ENCODE results near the gene HYAL1. TPM values are rescaled to one million over a fixed set of nuclear protein-coding genes. Genes with fewer than 3 reads are reported as not detected.

HYAL1 gene
- polyA plus RNA-seq, 2 of the 4 experiments (the other 2 are of a cell fraction): 0.62 to 1.1 TPM

- H3K4me2 ChIP-seq: no peak overlapping the region
- FAIRE-seq (no peak), ATAC-seq (no peak), DNase-seq (ENCODE audit: low read depth in 1 of 2, low spot score in 1 of 2) (no peak)
- H3K27ac ChIP-seq: no peak overlapping the region
- no peaks in the 10 kb centered on the region for H3K9me3 ChIP-seq
- WGBS (ENCODE audit: missing lambda C conversion rate): 85% methylated on average over 3 of the region's 10 CpGs
- no peak overlapping the region for H3K4me3 ChIP-seq
- ChIA-PET POLR2A (no interaction called here), CTCF (interaction anchor here (1.5 kb wide), 1 partner anchor 135 kb away, joined by 3 read pairs; no protein-coding TSS in a partner anchor)
- H3K4me1 ChIP-seq: peaks cover 27% of the 10 kb centered on the region
- no peak for TF ChIP-seq ATOH8 (CRISPR knock-in tag; IDR thresholded peaks at IDR 0.05; ENCODE audit: low read depth)
- TF ChIP-seq TFCP2L1 (CRISPR knock-in tag; IDR thresholded peaks at IDR 0.05): no peak
- TF ChIP-seq MAX (IDR thresholded peaks at IDR 0.05): no peak
- no peak for TF ChIP-seq RAD21 (conservative IDR thresholded peaks at IDR 0.05 in 1 of 2, IDR thresholded peaks at IDR 0.05 in 1 of 2)
- no peak for TF ChIP-seq CBX2 (IDR thresholded peaks at IDR 0.05; ENCODE audit: borderline replicate concordance, low read depth)
- TF ChIP-seq POLR2A (IDR thresholded peaks at IDR 0.05; ENCODE audit: low read length): no peak
- TF ChIP-seq ZFP36 (IDR thresholded peaks at IDR 0.05; ENCODE audit: borderline replicate concordance, partially characterized antibody): no peak
- TF ChIP-seq TP53 (CRISPR knock-in tag; IDR thresholded peaks at IDR 0.05): no peak
- no peak for TF ChIP-seq MAZ (IDR thresholded peaks at IDR 0.05; ENCODE audit: borderline replicate concordance, low read depth, low read length)
- TF ChIP-seq, protein P1, sequence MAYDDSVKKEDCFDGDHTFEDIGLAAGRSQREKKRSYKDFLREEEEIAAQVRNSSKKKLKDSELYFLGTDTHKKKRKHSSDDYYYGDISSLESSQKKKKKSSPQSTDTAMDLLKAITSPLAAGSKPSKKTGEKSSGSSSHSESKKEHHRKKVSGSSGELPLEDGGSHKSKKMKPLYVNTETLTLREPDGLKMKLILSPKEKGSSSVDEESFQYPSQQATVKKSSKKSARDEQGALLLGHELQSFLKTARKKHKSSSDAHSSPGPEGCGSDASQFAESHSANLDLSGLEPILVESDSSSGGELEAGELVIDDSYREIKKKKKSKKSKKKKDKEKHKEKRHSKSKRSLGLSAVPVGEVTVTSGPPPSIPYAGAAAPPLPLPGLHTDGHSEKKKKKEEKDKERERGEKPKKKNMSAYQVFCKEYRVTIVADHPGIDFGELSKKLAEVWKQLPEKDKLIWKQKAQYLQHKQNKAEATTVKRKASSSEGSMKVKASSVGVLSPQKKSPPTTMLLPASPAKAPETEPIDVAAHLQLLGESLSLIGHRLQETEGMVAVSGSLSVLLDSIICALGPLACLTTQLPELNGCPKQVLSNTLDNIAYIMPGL (CRISPR knock-in tag; IDR thresholded peaks at IDR 0.05; ENCODE audit: borderline replicate concordance): no peak
- no peak for TF ChIP-seq RCOR1 (IDR thresholded peaks at IDR 0.05; ENCODE audit: low read depth, low read length)
- TF ChIP-seq, protein P2, sequence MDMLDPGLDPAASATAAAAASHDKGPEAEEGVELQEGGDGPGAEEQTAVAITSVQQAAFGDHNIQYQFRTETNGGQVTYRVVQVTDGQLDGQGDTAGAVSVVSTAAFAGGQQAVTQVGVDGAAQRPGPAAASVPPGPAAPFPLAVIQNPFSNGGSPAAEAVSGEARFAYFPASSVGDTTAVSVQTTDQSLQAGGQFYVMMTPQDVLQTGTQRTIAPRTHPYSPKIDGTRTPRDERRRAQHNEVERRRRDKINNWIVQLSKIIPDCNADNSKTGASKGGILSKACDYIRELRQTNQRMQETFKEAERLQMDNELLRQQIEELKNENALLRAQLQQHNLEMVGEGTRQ (IDR thresholded peaks at IDR 0.05): no peak
- TF ChIP-seq RFX5 (IDR thresholded peaks at IDR 0.05): no peak
- no peak for TF ChIP-seq HES2 (IDR thresholded peaks at IDR 0.05)
- no peak for TF ChIP-seq JUN (IDR thresholded peaks at IDR 0.05)
- no peak for TF ChIP-seq CHD2 (IDR thresholded peaks at IDR 0.05; ENCODE audit: low read length, partially characterized antibody)
Measured at GRCh38 chr3:50330330-50330729, 27.0 kb upstream of the HYAL1 start.

DNA sequence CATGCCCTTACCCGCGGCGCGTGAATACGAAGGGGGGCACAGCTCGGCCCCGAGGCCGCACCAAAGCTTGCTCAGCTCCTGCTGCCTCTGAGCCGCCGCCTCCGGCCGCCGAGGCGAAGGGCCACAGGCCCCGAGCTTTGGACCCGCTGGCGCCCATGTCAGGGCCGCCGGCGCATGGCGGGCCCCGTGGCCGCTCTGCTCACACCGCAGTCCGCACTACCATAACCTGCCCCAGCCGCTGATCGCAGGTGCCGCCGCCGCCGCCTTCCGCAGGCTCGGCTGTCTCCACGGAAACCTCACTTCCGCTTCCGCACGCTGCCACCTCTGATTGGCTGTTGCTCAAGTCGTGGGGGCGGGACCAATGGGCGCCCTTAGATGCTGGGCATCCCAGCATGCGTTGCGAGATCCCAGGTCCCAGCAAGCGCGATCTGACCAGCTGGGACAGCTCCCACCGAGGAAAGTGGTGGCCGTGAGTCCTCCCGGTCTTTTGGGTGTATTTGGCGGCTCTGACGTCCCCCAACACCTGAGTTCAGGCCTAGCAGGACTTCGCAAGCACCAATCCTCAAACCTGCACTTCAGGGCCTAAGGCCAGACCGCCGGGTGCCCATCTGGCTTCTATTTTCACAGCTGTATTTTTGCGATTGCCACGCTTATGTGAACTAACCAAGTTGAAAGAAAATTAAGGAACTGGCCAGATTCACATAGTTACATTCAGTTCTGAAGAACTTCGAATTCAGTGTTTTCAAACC lies 24.7 kb upstream of the HYAL1 start, which contains the start of gene TUSC2:
TSS of gene TUSC2 (minus strand) at position 281 of the 749 bp plus-strand sequence. CDS start at position 157, 124 bp downstream.
- WGBS (ENCODE audit: missing lambda C conversion rate): 8% methylated on average over 11 of the region's 55 CpGs
- ChIA-PET POLR2A (interaction anchor here (0.6 to 2.1 kb wide), 5 partner anchors 9 to 68 kb away, joined by 3 to 27 read pairs (median 12); partner anchors contain the start of genes CYB561D2, IFRD2 and NPRL2), CTCF (interaction anchor here (0.6 to 1.9 kb wide), 7 partner anchors 10 to 134 kb away, joined by 3 to 8 read pairs (median 3); no protein-coding TSS in a partner anchor)
- H3K4me3 ChIP-seq: peak within 1 kb of the TSS; percentile 71
- H3K4me1 ChIP-seq: peaks cover 16% of the 10 kb centered on the region
- peak; percentile 93 to 96 for DNase-seq (ENCODE audit: low read depth in 1 of 2, low spot score in 1 of 2)
- peak; percentile 82 to 91 for ATAC-seq
- TF ChIP-seq CBX2 (IDR thresholded peaks at IDR 0.05; ENCODE audit: borderline replicate concordance, low read depth) (no peak), JUN (IDR thresholded peaks at IDR 0.05) (peak in 1 of 2 experiments; percentile 43; a peak in 1 of 5 replicates), PBX3 (IDR thresholded peaks at IDR 0.05) (peak; percentile 24), HEYL (CRISPR knock-in tag; IDR thresholded peaks at IDR 0.05) (no peak), PHF8 (IDR thresholded peaks at IDR 0.05; ENCODE audit: borderline replicate concordance, low read depth) (peak; percentile 39; the same call in 1 of the 2 replicates), MAZ (IDR thresholded peaks at IDR 0.05; ENCODE audit: borderline replicate concordance, low read depth, low read length) (no peak), MAX (IDR thresholded peaks at IDR 0.05) (peak; percentile 36; the same call in 1 of the 2 replicates), FOSB (CRISPR knock-in tag; IDR thresholded peaks at IDR 0.05) (0 out of 2 replicates have a peak, but pooled peaks have one; percentile 31), HOXA7 (CRISPR knock-in tag; IDR thresholded peaks at IDR 0.05) (no peak), POLR2A (IDR thresholded peaks at IDR 0.05; ENCODE audit: low read length) (peak; percentile 72), KDM5A (IDR thresholded peaks at IDR 0.05) (peak; percentile 42), NR3C1 (IDR thresholded peaks at IDR 0.05) (no peak)
- TF ChIP-seq, protein P1 (CRISPR knock-in tag; IDR thresholded peaks at IDR 0.05; ENCODE audit: borderline replicate concordance): no peak
- TF ChIP-seq, protein P3, sequence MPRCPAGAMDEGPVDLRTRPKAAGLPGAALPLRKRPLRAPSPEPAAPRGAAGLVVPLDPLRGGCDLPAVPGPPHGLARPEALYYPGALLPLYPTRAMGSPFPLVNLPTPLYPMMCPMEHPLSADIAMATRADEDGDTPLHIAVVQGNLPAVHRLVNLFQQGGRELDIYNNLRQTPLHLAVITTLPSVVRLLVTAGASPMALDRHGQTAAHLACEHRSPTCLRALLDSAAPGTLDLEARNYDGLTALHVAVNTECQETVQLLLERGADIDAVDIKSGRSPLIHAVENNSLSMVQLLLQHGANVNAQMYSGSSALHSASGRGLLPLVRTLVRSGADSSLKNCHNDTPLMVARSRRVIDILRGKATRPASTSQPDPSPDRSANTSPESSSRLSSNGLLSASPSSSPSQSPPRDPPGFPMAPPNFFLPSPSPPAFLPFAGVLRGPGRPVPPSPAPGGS (IDR thresholded peaks at IDR 0.05): peak; percentile 29; the same call in 1 of the 3 replicates
- FAIRE-seq: no peak
- peak within 1 kb of the TSS; percentile 95 for H3K4me2 ChIP-seq
- peak within 1 kb of the TSS; percentile 77 to 98 for H3K27ac ChIP-seq
- H3K9me3 ChIP-seq: no peaks in the 10 kb centered on the region
